Tibial nerve (tissue), 4 donors: ENCODE data around the gene PTPRK. TPM values are rescaled to one million over a fixed set of nuclear protein-coding genes. Genes with fewer than 3 reads are reported as not detected.

Experiments
- DNase-seq, 2 donors: peaks; one replicate each; pipeline ENCODE4 v3.0.0-alpha.2; 2019; ENCODE audit warnings: low spot score in 2 of 2
- H3K27ac ChIP-seq, 4 donors: fragments of 200-600 bp; sonication (generic) in 3 of 4; one replicate each; pipeline ENCODE4 v1.5.1; 2017 to 2019; ENCODE audit warnings: mild to moderate bottlenecking in 1 of 4
- H3K27me3 ChIP-seq, 2 donors: fragments of 200-600 bp; sonication (generic) in 1 of 2; one replicate each; pipeline versions ENCODE4 v1.5.1 to v1.6.0; 2017 to 2019
- H3K36me3 ChIP-seq, 3 donors: fragments of 200-600 bp; sonication (generic); one replicate each; pipeline ENCODE4 v1.5.1; 2018 to 2019
- H3K4me1 ChIP-seq, 4 donors: fragments of 200-600 bp; sonication (generic) in 3 of 4; one replicate each; pipeline ENCODE4 v1.5.1; 2017 to 2019
- H3K4me3 ChIP-seq, 4 donors: fragments of 200-600 bp; sonication (generic) in 3 of 4; one replicate each; pipeline ENCODE4 v1.5.1; 2017 to 2019; ENCODE audit warnings: mild to moderate bottlenecking in 1 of 4, moderate library complexity in 1 of 4
- H3K9me3 ChIP-seq, 4 donors: fragments of 200-600 bp; sonication (generic) in 3 of 4; one replicate each; pipeline ENCODE4 v1.5.1; 2017 to 2019
- CTCF ChIP-seq, 5 experiments: fragments of 200-600 bp in 3 of 5; fragments of 450-650 bp in 2 of 5; sonication (generic) in 3 of 5; IDR thresholded peaks; one replicate each; pipeline ENCODE4 v1.5.1; 2016 to 2019; ENCODE audit warnings: antibody characterized with exemption in 5 of 5, mild to moderate bottlenecking in 3 of 5, moderate library complexity in 2 of 5
- EP300 ChIP-seq, 2 donors: sonication (generic); formaldehyde crosslinking; IDR thresholded peaks; one replicate each; pipeline ENCODE4 v1.6.1; 2017; ENCODE audit warnings: antibody characterized with exemption in 2 of 2, mild to moderate bottlenecking in 1 of 2
- POLR2A ChIP-seq, 2 donors: fragments of 450-650 bp; IDR thresholded peaks; one replicate each; pipeline ENCODE4 v1.6.1; 2017; ENCODE audit warnings: antibody characterized with exemption in 2 of 2, mild to moderate bottlenecking in 2 of 2, moderate library complexity in 2 of 2
- WGBS, 2 donors: methylation state at CpG; one replicate each; pipeline ENCODE4 v1.1.5; 2018; 5-methylcytosine and 5-hydroxymethylcytosine counted together
- total RNA-seq, 4 donors: library from RNA; depleted of rRNA; stranded (reverse); fragments of >200 nt; gene quantifications; one replicate each; pipeline ENCODE4 v1.1.0, GENCODE V29; 2016

Gene PTPRK
- total RNA-seq, 4 donors from 2014 or later, result 17.4 to 26.1 (median 21.2) TPM

GRCh38 chr6:128071212-128071611 lies 449.2 kb downstream of the PTPRK start:
- no peaks in the 10 kb centered on the region for H3K36me3 ChIP-seq
- no peak overlapping the region for H3K4me3 ChIP-seq
- H3K27me3 ChIP-seq, result no peaks in the 10 kb centered on the region
- H3K4me1 ChIP-seq, result no peaks in the 10 kb centered on the region
- no peak overlapping the region for H3K27ac ChIP-seq
- no peaks in the 10 kb centered on the region for H3K9me3 ChIP-seq
- no peak for TF ChIP-seq EP300 (IDR thresholded peaks at IDR 0.05)
- no peak for TF ChIP-seq CTCF (IDR thresholded peaks at IDR 0.05)
- TF ChIP-seq POLR2A (IDR thresholded peaks at IDR 0.05), result no peak
- WGBS, 2 donors, result 90 to 93% methylated on average over 3 of the region's 3 CpGs
- no peak for DNase-seq

- no peaks in the 10 kb centered on the region for H3K27me3 ChIP-seq
- TF ChIP-seq EP300 (IDR thresholded peaks at IDR 0.05), result no peak
- TF ChIP-seq CTCF (IDR thresholded peaks at IDR 0.05), result no peak
- TF ChIP-seq POLR2A (IDR thresholded peaks at IDR 0.05), result no peak
These were observed 450.0 kb downstream of the PTPRK start for GRCh38 chr6:128070406-128070805.

GRCh38 chr6:128069188-128069587 lies 451.2 kb downstream of the PTPRK start:
- no peak overlapping the region for H3K4me3 ChIP-seq
- no peaks in the 10 kb centered on the region for H3K36me3 ChIP-seq
- no peak for DNase-seq
- WGBS, 2 donors, result 93 to 99% methylated on average over 2 of the region's 2 CpGs
- no peaks in the 10 kb centered on the region for H3K27me3 ChIP-seq
- H3K27ac ChIP-seq, result no peak overlapping the region
- no peaks in the 10 kb centered on the region for H3K9me3 ChIP-seq
- TF ChIP-seq CTCF (IDR thresholded peaks at IDR 0.05) (no peak), EP300 (IDR thresholded peaks at IDR 0.05) (no peak), POLR2A (IDR thresholded peaks at IDR 0.05) (no peak)
- no peaks in the 10 kb centered on the region for H3K4me1 ChIP-seq

More at GRCh38 chr6:128070406-128070805, 450.0 kb downstream of the PTPRK start:
- no peak overlapping the region for H3K4me3 ChIP-seq
- 65 to 68% methylated on average over 3 of the region's 3 CpGs for WGBS, 2 donors
- no peaks in the 10 kb centered on the region for H3K36me3 ChIP-seq
- no peak for DNase-seq
- H3K27ac ChIP-seq, result no peak overlapping the region
- no peaks in the 10 kb centered on the region for H3K9me3 ChIP-seq
- H3K4me1 ChIP-seq, result no peaks in the 10 kb centered on the region

- Histone ChIP-seq H3K27me3 (no peaks in the 10 kb centered on the region), H3K4me1 (no peaks in the 10 kb centered on the region), H3K4me3 (no peak overlapping the region), H3K27ac (no peak overlapping the region), H3K36me3 (no peaks in the 10 kb centered on the region), H3K9me3 (no peaks in the 10 kb centered on the region)
- TF ChIP-seq CTCF (IDR thresholded peaks at IDR 0.05) (no peak), POLR2A (IDR thresholded peaks at IDR 0.05) (no peak)
- WGBS, 2 donors, result 95% methylated on average over 5 of the region's 5 CpGs
- DNase-seq, result no peak
These were observed 452.3 kb downstream of the PTPRK start for GRCh38 chr6:128068119-128068479.

- TF ChIP-seq EP300 (IDR thresholded peaks at IDR 0.05) (no peak), POLR2A (IDR thresholded peaks at IDR 0.05) (no peak), CTCF (IDR thresholded peaks at IDR 0.05) (no peak)
- DNase-seq, result no peak
- Histone ChIP-seq H3K27ac (no peak overlapping the region), H3K4me1 (no peaks in the 10 kb centered on the region), H3K4me3 (no peak overlapping the region), H3K27me3 (no peaks in the 10 kb centered on the region), H3K9me3 (no peaks in the 10 kb centered on the region), H3K36me3 (no peaks in the 10 kb centered on the region)
- 95 to 96% methylated on average over 11 of the region's 11 CpGs for WGBS, 2 donors
These were observed 452.8 kb downstream of the PTPRK start for GRCh38 chr6:128067446-128068118.
